GM04504 (cell line): ENCODE results near the gene EGFLAM.

Experiments
- DNase-seq: peaks from one replicate; pipeline ENCODE4 v3.0.0-alpha.2; 2012; ENCODE audit warnings: low read depth

The EGFLAM gene

GRCh38 chr5:38420246-38420645 is 161.9 kb downstream of the EGFLAM start:
- DNase-seq, result no peak

DNA sequence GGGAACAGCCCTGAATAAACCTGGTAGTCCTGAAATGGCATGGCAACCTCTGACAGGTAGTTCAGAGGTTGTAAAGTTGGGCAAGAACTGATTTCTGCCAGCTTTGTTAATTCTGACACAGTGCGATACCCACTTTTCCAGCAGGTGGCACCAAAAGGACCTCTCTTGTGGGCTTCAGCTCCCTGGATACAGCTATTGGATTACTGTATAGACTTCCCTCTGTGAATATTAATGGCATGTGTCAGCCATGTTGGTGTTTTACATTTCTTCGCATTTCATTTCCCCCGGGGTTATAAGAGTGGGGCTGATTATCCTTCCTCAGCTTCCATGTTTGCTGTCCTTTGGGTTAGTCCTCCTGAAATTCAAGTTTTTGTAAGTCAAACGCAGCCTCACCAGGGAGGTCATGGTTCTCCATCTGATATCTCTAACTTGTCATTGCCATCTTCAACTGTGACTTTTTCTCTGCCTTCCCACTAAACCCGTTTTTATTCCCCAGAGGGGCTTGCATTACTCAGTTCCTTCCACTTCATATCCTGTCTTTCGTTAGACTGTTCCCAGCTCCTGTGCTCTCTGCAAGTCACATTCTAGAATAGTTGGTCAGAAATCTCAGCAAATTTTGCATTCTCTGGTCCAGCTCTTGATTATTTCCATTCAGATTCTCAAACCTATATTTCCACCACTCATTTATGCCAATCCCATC is 162.5 kb downstream of the EGFLAM start:
- DNase-seq, result no peak

GRCh38 chr5:38422622-38423021 is 164.3 kb downstream of the EGFLAM start:
- no peak for DNase-seq

GRCh38 chr5:38423276-38424147 is 165.2 kb downstream of the EGFLAM start:
- DNase-seq, result no peak

- no peak for DNase-seq
Observed at GRCh38 chr5:38424148-38425060, 166.0 kb downstream of the EGFLAM start.

DNA sequence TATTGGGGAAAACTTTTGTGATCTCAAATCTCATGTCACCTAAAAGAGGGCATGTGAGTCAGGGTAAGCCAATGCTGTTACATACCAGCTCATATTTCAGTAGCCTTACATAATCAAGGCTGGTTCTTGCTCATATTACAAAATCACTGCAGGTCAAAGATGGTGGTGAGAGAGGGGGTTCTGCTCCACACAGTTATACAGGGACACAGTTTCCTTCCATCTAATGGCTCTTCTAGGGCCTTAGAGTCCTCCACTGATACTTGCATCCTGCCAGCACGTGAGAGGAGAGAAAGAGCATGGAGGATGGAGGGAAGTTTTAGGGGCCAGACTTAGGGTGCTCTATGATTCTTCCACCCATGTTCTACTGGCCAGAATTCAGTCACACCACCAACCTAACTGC is 168.1 kb downstream of the EGFLAM start:
- DNase-seq, result no peak

- DNase-seq, result no peak
Observed at GRCh38 chr5:38426986-38427950, 168.9 kb downstream of the EGFLAM start.

DNA sequence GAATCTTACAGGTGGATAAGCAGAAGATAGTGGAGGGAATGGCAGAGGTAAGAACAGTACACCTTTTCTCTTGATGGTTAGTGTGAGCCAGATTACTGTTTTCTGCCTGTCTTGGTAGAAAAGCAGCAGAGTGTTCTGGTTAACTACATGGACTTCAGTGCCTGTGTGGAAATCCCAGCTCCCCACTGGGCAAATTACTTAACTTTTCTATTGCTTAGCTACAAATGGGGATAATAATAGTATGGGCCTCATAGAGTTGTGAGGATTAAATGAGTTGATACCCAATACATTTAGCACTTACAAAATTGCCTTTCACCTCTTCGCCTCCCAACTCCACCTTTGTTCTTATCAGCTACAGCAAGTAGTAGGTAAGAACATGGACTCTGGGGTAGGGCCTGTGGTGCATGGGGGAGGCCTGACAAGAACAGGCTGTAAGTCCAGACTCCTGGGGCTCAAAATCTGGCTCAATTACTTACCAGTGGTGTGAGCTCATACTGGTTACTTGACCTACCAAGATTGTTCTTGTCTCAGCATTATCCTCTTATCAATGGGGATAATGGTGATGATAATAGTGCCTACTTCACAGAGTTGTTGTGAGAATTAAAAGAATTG is 173.0 kb downstream of the EGFLAM start:
- no peak for DNase-seq

DNA sequence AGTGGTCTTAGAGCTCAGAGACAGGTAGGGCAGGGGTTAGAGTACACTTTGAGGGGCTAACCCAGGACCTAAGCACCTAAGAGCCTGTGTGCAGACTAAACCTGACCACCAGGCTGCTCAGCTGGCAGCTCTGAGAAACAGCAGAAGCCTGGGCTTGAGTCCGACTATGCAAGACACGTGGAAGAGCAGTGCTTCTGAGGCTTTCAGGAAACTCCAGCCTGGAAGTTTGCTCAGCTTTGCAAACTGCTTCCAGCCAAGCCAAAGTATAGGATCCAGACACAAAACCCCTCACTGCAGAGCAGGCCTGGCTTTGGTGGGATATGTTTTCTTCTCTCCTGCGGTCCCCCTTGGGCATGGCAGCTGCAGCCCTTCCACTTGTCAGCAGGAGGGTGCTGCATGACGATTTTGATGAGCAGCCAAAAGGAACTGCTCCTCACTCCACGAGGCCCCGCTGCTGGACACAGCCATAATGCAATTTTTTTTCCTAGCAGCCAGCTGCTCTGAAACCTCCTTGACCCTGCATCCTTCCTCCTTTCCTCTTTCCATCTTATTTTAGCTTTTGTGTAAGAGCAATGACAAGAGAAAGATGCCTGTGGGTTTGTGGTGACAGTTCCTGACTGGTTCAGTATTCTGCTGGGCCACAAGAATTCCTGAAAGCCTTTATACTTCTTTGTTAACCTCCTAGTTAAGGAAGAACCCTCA is 175.0 kb downstream of the EGFLAM start:
- no peak for DNase-seq

DNA sequence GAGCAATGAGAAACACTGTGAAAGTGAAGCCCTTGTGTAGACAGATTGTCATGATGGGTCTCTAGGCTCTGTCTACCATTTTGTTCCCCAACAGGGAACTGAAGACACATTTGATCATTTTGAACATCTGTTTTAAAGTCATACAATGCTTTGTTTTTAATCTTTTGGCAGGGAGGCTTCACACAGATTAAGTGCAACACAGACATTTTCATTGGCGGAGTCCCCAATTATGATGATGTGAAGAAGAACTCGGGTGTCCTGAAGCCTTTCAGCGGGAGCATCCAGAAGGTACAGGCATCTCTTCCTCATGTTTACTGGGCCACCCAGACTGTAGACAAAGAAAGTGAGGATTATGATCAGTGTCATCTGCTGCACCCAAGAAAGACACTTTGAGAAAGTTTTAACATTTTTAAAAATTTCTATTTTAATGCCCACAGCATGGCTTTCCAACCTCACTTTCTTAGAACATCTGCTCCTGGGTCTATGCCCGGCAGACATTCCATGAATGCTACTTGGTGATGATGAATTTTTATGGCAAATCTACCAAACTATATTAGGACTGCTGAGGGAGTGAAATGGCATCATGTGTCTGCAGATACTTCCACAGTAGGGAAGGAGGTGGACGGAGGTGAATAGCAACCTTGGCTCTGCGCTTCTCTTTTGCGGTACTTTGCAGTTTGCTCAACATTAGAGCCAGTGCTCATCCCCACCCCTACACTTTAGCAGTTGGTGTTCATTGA is 176.8 kb downstream of the EGFLAM start:
- DNase-seq, result no peak

DNA sequence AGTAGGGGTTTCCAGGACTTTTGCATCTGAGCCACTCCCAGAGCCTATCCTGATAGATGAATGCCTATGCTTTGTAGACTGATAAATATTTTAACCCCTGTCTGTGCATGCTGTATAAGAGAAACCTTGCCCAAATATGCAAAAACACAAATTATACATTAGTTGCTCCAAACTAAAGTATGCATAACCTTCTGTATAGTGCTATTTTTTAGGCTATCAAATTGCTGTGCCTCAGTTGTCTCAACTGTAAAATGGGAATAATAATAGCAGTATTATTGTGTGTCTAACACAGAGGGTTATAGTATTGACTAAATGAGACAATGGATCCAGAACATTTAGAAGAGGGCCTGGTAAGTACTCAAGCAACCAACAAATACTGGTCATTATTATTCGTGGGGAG is 180.4 kb downstream of the EGFLAM start:
- DNase-seq, result no peak

- DNase-seq, result peak; percentile 77
Observed at GRCh38 chr5:38441453-38442246, 183.3 kb downstream of the EGFLAM start.

DNA sequence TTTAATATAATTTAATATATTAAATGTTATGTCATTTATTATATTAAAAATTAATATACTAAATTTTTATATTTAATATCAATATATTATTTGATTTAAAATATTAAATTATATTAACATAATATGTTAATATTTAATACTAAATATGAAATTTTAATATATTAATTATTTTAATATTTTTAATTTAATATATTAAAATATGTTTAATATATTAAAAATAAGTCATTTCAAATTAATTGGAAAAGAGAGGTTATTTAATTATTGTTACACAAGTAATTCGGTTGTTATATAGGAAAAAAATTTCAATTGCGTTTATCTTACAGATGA is 183.9 kb downstream of the EGFLAM start:
- DNase-seq, result no peak

DNA sequence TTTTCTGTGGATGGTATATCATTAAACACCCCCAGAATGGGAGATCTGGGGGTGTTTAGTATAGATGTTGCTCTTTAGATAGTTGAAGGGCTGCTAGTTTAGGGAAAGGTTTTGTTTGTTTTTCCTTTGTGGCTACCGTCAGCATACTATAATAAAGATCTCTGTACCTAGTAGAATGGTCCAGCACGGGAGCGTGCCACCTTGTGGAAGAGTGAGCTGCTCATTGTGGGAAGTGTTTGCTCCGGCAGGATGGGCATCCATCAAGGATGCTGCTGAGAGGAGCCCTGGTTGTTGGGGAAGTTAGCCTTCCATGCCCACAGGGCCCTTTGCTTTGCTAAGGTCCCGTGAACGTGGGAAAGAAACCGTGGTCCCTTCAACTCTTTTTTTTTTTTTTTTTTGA is 185.0 kb downstream of the EGFLAM start:
- no peak for DNase-seq

GRCh38 chr5:38445374-38446028 is 187.1 kb downstream of the EGFLAM start:
- DNase-seq, result no peak

DNA sequence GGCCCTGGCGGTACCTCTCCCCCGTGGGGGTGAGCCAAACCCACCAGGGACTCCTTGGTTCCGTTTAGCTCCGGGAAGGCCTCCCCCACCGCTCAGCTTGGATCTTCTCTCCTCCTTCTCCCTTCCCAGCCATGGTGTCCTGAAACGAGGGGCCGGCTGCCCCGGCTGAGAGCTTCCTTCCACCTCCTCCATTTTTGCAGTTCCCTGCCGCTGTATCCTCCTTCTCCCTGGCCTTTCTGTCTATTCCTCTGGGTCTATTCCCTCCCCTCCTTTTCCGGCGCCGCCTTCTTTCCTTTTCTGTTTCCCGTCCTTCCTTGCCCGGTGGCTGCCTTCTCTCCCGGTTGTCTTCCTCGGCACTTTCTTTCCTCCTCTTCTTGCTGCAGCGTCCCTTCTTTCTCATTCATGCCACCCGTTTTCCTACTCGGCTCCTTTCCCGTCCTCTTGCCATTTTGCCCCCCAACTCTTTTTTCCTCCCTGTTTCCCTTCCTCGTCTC is 187.7 kb downstream of the EGFLAM start:
- no peak for DNase-seq

DNA sequence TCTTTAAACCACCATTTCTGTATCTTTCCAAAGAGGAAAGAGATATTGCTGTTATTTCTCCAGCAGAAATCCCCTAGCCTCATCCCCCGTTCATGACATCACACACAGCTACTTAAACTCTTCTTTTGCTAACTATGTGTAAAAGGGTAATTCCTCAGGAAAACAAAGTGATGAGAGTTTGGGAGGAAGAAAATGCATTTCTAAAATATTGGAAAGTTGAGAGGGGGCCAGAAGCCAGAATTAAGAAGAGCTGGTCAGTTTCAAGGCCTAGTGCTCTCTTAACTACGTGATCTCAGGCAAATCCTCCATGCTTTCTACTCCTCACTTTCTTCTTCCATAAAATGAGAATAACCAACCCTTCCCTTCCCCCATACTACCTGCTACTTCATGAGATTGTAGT is 188.7 kb downstream of the EGFLAM start:
- DNase-seq, result no peak

- no peak for DNase-seq
Observed at GRCh38 chr5:38447786-38448185, 189.4 kb downstream of the EGFLAM start.
